HepG2 (cell line): ENCODE measurements around the gene WBP1. TPM values are rescaled to one million over a fixed set of nuclear protein-coding genes. Genes with fewer than 3 reads are reported as not detected.

Experiments used
- AHR ChIP-seq: IDR thresholded peaks from 2 replicates; pipeline ENCODE4 v1.6.1; 2018; ENCODE audit warnings: missing genetic modification reagents, missing compliant biosample characterization
- EP300 ChIP-seq, 3 experiments: sonication (generic) in 1 of 3; formaldehyde crosslinking in 1 of 3; IDR thresholded peaks; 2 replicates each; pipeline versions ENCODE4 v1.5.1 to v1.6.1; 2011 to 2020; ENCODE audit warnings: low read depth in 2 of 3, low read length in 2 of 3, borderline replicate concordance in 1 of 3, improper control_type of control experiment in 1 of 3, mild to moderate bottlenecking in 1 of 3, missing genetic modification reagents in 1 of 3, moderate library complexity in 1 of 3
- GABPA ChIP-seq, 2 experiments: IDR thresholded peaks; 2 replicates each; pipeline ENCODE4 v1.6.1; 2011 to 2016; ENCODE audit warnings: low read depth in 2 of 2, low read length in 1 of 2, missing biosample characterization in 1 of 2, missing genetic modification characterization in 1 of 2
- HNRNPK ChIP-seq: fragments of 200-400 bp; formaldehyde crosslinking; IDR thresholded peaks from 2 replicates; pipeline ENCODE4 v1.6.1; 2018; ENCODE audit warnings: low read length, low read depth, moderate library complexity, mild to moderate bottlenecking; ENCODE audit not compliant: poor library complexity, severe bottlenecking
- MTF1 ChIP-seq: sonication (generic); formaldehyde crosslinking; IDR thresholded peaks from 2 replicates; pipeline ENCODE4 v1.5.0; 2020; ENCODE audit warnings: missing genetic modification reagents
- PRPF4 ChIP-seq: fragments of 200-400 bp; formaldehyde crosslinking; IDR thresholded peaks from 2 replicates; pipeline ENCODE4 v1.6.1; 2016; ENCODE audit warnings: low read length, low read depth; ENCODE audit not compliant: poor library complexity, severe bottlenecking
- RFX3 ChIP-seq: IDR thresholded peaks from 2 replicates; pipeline ENCODE4 v1.6.1; 2016; ENCODE audit warnings: missing biosample characterization, missing genetic modification reagents
- SAFB2 ChIP-seq: sonication (generic); formaldehyde crosslinking; IDR thresholded peaks from 2 replicates; pipeline ENCODE4 v1.5.1; 2020; ENCODE audit warnings: missing genetic modification reagents, low read depth, mild to moderate bottlenecking, borderline replicate concordance
- SOX5 ChIP-seq: IDR thresholded peaks from 2 replicates; pipeline ENCODE4 v1.6.1; 2016; ENCODE audit warnings: borderline replicate concordance
- SUZ12 ChIP-seq: fragments of 150-350 bp; IDR thresholded peaks from 2 replicates; pipeline ENCODE4 v1.6.1; 2014; ENCODE audit warnings: low read depth, low read length
- ZNF101 ChIP-seq: sonication (generic); formaldehyde crosslinking; IDR thresholded peaks from 2 replicates; pipeline ENCODE4 v1.4.0; 2020; ENCODE audit warnings: mild to moderate bottlenecking, low read depth, missing genetic modification reagents, borderline replicate concordance
- ZNF687 ChIP-seq: sonication (generic); formaldehyde crosslinking; IDR thresholded peaks from 2 replicates; pipeline ENCODE4 v1.5.1; 2020; ENCODE audit warnings: mild to moderate bottlenecking, missing genetic modification reagents, moderate library complexity
- polyA plus RNA-seq, 8 experiments: library from polyadenylated mRNA; depleted of rRNA in 3 of 8; stranded (reverse) in 7 of 8; unstranded in 1 of 8; fragments of >200 nt; fragmentation: Illumina TruSeq in 4 of 8; extraction: Trizol in 4 of 8; gene quantifications; 2 replicates each; pipeline versions ENCODE4 v1.2.1 to v1.2.3, GENCODE V29; 2011 to 2016; ENCODE audit warnings: low read depth in 4 of 8, missing spikeins in 1 of 8, mixed read lengths in 1 of 8; ENCODE audit not compliant: insufficient read depth in 1 of 8
- total RNA-seq, 5 experiments: library from RNA; depleted of rRNA; stranded (reverse); fragments of >200 nt; fragmentation: Illumina TruSeq; extraction: Trizol; gene quantifications; 2 replicates each; pipeline ENCODE4 v1.2.3, GENCODE V29; 2016; ENCODE audit warnings: low read depth in 1 of 5
- TF ChIP-seq, protein P1 (sequence below), 2 experiments: IDR thresholded peaks; 2 replicates each; pipeline ENCODE4 v1.6.1; 2011 to 2012; ENCODE audit warnings: low read length in 2 of 2, borderline replicate concordance in 1 of 2, low read depth in 1 of 2, mild to moderate bottlenecking in 1 of 2, moderate library complexity in 1 of 2
- TF ChIP-seq, protein P2 (sequence below): sonication (generic); formaldehyde crosslinking; IDR thresholded peaks from 2 replicates; pipeline ENCODE4 v1.4.0; 2020; ENCODE audit warnings: mild to moderate bottlenecking, missing genetic modification reagents
- TF ChIP-seq, protein P3 (sequence below): sonication (generic); formaldehyde crosslinking; IDR thresholded peaks from 2 replicates; pipeline ENCODE4 v1.5.0; 2020; ENCODE audit warnings: missing genetic modification reagents

WBP1 gene
- total and polyA plus RNA-seq, 2 of the 13 experiments (the other 11 are each of a cell fraction or from before 2014, with no cell fraction given) = 38.8 to 85.7 TPM

DNA sequence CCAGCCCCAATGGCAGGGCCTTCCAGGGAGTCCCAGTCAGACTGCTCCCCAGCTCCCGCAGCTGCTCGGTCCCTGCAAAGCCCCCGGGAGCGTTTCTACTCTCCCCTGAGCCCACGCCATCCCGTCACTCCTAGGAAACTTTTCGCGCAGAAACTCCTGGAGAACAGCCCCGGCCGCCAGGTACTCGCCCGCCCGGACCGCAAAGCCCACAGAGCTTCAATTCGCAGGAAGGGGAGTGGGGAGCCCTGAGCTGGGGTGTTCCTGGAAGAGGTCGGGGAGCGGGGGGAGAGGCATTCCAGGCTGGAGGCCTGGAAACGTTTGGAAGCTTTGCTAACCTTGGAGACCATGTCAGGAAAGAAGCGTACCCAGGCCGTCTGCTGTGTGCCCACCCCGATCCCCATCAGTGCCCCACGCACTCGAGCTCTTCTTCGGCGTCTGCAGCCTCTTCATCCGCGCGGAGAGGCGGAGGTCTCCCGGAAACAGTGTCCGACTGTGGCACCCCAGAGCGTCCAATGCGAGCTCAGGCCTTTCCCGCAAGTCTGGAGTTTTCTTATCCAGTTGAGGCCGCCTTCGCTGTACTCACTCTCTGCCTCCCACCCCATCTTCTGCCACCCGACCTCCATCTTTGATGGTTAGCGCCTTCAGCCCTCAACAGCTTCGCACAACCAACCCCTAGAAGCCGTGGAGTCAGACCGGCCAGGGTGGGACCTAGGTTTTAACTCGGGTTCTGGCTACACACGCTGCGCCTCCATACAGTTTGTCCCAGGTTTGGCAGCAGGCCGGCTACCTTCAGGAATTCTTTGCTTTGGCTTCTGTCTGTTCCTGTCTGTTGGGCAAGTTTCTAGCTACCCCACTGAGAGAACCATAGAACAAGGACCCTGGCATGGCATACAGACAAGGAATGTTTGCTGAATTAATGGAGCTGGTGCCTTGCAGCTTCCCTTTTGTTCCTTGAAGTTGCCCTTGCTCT lies 45.6 kb downstream of the WBP1 start (continued):
- no peak for TF ChIP-seq ZNF687 (CRISPR knock-in tag)
- no peak for TF ChIP-seq HNRNPK
- TF ChIP-seq SOX5 (CRISPR knock-in tag) = no peak
- no peak for TF ChIP-seq EP300 (IDR thresholded peaks at IDR 0.05; ENCODE audit: low read depth in 2 of 2, low read length in 2 of 2)
- no peak for TF ChIP-seq EP300 (CRISPR knock-in tag; IDR thresholded peaks at IDR 0.05; ENCODE audit: borderline replicate concordance)
- TF ChIP-seq GABPA (IDR thresholded peaks at IDR 0.05; ENCODE audit: low read depth, low read length) = no peak
- TF ChIP-seq GABPA (CRISPR knock-in tag; IDR thresholded peaks at IDR 0.05; ENCODE audit: low read depth) = no peak
- TF ChIP-seq, protein P1, sequence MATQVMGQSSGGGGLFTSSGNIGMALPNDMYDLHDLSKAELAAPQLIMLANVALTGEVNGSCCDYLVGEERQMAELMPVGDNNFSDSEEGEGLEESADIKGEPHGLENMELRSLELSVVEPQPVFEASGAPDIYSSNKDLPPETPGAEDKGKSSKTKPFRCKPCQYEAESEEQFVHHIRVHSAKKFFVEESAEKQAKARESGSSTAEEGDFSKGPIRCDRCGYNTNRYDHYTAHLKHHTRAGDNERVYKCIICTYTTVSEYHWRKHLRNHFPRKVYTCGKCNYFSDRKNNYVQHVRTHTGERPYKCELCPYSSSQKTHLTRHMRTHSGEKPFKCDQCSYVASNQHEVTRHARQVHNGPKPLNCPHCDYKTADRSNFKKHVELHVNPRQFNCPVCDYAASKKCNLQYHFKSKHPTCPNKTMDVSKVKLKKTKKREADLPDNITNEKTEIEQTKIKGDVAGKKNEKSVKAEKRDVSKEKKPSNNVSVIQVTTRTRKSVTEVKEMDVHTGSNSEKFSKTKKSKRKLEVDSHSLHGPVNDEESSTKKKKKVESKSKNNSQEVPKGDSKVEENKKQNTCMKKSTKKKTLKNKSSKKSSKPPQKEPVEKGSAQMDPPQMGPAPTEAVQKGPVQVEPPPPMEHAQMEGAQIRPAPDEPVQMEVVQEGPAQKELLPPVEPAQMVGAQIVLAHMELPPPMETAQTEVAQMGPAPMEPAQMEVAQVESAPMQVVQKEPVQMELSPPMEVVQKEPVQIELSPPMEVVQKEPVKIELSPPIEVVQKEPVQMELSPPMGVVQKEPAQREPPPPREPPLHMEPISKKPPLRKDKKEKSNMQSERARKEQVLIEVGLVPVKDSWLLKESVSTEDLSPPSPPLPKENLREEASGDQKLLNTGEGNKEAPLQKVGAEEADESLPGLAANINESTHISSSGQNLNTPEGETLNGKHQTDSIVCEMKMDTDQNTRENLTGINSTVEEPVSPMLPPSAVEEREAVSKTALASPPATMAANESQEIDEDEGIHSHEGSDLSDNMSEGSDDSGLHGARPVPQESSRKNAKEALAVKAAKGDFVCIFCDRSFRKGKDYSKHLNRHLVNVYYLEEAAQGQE (IDR thresholded peaks at IDR 0.05; ENCODE audit: borderline replicate concordance in 1 of 2, low read depth in 1 of 2, low read length in 2 of 2) = no peak
- TF ChIP-seq SUZ12 = no peak
- TF ChIP-seq, protein P2, sequence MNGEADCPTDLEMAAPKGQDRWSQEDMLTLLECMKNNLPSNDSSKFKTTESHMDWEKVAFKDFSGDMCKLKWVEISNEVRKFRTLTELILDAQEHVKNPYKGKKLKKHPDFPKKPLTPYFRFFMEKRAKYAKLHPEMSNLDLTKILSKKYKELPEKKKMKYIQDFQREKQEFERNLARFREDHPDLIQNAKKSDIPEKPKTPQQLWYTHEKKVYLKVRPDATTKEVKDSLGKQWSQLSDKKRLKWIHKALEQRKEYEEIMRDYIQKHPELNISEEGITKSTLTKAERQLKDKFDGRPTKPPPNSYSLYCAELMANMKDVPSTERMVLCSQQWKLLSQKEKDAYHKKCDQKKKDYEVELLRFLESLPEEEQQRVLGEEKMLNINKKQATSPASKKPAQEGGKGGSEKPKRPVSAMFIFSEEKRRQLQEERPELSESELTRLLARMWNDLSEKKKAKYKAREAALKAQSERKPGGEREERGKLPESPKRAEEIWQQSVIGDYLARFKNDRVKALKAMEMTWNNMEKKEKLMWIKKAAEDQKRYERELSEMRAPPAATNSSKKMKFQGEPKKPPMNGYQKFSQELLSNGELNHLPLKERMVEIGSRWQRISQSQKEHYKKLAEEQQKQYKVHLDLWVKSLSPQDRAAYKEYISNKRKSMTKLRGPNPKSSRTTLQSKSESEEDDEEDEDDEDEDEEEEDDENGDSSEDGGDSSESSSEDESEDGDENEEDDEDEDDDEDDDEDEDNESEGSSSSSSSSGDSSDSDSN = no peak
- TF ChIP-seq ZNF101 (CRISPR knock-in tag) = no peak
- no peak for TF ChIP-seq PRPF4
- no peak for TF ChIP-seq AHR (CRISPR knock-in tag)
- no peak for TF ChIP-seq RFX3 (CRISPR knock-in tag)
- no peak for TF ChIP-seq SAFB2
- TF ChIP-seq, protein P3, sequence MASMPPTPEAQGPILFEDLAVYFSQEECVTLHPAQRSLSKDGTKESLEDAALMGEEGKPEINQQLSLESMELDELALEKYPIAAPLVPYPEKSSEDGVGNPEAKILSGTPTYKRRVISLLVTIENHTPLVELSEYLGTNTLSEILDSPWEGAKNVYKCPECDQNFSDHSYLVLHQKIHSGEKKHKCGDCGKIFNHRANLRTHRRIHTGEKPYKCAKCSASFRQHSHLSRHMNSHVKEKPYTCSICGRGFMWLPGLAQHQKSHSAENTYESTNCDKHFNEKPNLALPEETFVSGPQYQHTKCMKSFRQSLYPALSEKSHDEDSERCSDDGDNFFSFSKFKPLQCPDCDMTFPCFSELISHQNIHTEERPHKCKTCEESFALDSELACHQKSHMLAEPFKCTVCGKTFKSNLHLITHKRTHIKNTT = no peak
- no peak for TF ChIP-seq MTF1 (CRISPR knock-in tag)
